Brain pericyte (primary cell): ENCODE data around the gene KIAA1549.
"Not testable (repeated sequence)": the region's sequence is repeated elsewhere in the genome, so short reads cannot be mapped to it uniquely, and the experiment has no call there.

Source experiments
- DNase-seq: peaks from one replicate; pipeline ENCODE4 v3.0.0-alpha.2; 2012; ENCODE audit warnings: low read depth, low spot score

KIAA1549 gene

GRCh38 chr7:138981332-138982203, at the start of gene KIAA1549:
Gene KIAA1549, minus strand, starts transcription at chr7:138981389. Its CDS starts 120 bp downstream, at chr7:138981269.
- no peak for DNase-seq

GRCh38 chr7:139029353-139029752, 48.2 kb upstream of the KIAA1549 start:
- DNase-seq = no peak

GRCh38 chr7:139026551-139026950, 45.4 kb upstream of the KIAA1549 start:
- no peak for DNase-seq

GRCh38 chr7:139025861-139026260, 44.7 kb upstream of the KIAA1549 start:
- not testable (repeated sequence) for DNase-seq

GRCh38 chr7:139023076-139023475, 41.9 kb upstream of the KIAA1549 start:
- no peak for DNase-seq

GRCh38 chr7:139022286-139022685, 41.1 kb upstream of the KIAA1549 start:
- DNase-seq = no peak

- DNase-seq = no peak
Measured at GRCh38 chr7:139018910-139019309, 37.7 kb upstream of the KIAA1549 start.

GRCh38 chr7:139016931-139017511, 35.8 kb upstream of the KIAA1549 start:
- DNase-seq = peak; percentile 21

- DNase-seq = no peak
Measured at GRCh38 chr7:139011373-139011772, 30.2 kb upstream of the KIAA1549 start.

GRCh38 chr7:139004321-139005090, 23.3 kb upstream of the KIAA1549 start:
- DNase-seq = no peak

GRCh38 chr7:138999414-138999813, 18.2 kb upstream of the KIAA1549 start:
- DNase-seq = no peak

GRCh38 chr7:138992052-138992531, 10.9 kb upstream of the KIAA1549 start:
- DNase-seq = no peak

GRCh38 chr7:138987686-138988085, 6.5 kb upstream of the KIAA1549 start:
- no peak for DNase-seq

- DNase-seq = no peak
Measured at GRCh38 chr7:138982204-138982623, 1.0 kb upstream of the KIAA1549 start.

GRCh38 chr7:138980563-138981291, 462 bp downstream of the KIAA1549 start:
- DNase-seq = no peak

- DNase-seq = no peak
Measured at GRCh38 chr7:138979988-138980562, 1.1 kb downstream of the KIAA1549 start.

GRCh38 chr7:138979226-138979979, 1.8 kb downstream of the KIAA1549 start:
- no peak for DNase-seq

- no peak for DNase-seq
Measured at GRCh38 chr7:138978541-138979184, 2.5 kb downstream of the KIAA1549 start.

- DNase-seq = not testable (repeated sequence)
Measured at GRCh38 chr7:138976161-138976560, 5.0 kb downstream of the KIAA1549 start.
